ENCODE data around the gene RADX.
A peak's percentile ranks its signal among the peaks of the same experiment; 100 is the strongest.
"Not testable (repeated sequence)": the region's sequence is repeated elsewhere in the genome, so short reads cannot be mapped to it uniquely, and the experiment has no call there.

Gene RADX, protein sequence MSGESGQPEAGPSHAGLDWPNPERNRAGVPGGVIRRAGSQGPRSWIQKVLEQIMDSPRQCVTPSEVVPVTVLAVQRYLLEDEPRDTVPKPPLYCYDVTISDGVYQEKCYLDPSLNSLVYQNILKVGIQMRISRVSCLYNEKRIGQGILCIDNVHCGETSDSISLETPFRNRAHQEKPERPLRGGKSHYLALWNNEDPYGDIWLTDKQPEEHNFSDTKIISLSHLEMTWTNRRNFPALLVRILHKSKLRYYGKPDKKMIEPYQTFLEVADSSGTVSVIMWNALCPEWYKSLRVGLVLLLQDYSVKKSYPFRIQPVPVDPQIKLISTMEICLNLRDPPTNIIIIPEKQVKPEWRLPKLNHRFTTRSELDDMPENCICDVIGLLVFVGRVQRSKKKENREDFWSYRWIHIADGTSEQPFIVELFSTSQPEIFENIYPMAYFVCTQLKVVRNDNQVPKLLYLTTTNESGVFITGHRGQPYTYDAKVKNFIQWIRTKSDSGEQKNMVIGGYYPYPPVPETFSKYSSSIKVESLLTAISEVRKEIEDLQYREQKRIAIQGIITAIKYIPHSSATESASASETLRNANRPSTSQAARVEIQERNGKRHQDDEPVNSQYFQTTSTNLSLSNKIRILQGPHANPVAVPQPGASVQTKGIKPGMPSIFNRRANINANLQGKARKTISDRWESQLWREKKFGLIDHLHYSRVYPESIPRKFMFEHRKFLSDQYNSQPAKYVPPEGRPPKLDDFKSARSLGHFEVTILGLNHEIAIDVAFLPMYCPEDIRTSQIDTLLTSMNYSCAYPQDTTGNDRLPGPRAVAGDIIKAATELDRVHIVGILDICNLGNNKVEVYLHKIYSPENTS

DNA sequence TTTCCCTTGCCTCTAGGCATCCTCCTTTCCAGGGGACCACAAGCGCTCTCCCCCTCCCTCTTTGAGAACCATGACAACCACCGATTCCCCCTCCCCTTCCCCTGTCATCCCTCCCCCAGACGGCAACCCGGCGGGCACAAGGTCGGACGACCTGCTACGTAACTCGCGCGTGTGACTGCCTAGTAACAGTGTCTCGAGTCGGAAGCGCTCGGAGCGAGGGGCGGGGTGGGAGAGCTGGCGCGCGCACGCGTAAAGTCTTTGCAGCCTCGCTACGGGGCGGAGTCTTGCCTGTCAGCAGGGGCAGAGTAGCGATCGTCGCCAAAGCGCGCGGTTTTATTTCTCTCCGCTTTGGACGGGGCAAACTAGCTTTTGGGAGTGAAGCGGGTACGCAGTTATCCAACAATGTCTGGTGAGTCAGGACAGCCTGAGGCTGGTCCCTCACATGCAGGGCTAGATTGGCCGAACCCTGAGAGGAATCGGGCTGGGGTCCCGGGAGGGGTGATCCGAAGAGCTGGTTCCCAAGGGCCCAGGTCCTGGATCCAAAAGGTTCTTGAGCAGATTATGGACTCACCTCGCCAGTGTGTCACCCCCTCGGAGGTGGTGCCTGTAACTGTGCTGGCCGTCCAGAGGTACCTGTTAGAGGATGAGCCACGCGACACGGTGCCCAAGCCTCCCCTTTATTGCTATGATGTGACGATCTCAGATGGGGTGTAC lies at the start of gene RADX:
RADX (plus strand) TSS at position 300 of the 714 bp plus-strand sequence; CDS start at position 403, 103 bp downstream.
- DNase-seq, result no peak

DNA sequence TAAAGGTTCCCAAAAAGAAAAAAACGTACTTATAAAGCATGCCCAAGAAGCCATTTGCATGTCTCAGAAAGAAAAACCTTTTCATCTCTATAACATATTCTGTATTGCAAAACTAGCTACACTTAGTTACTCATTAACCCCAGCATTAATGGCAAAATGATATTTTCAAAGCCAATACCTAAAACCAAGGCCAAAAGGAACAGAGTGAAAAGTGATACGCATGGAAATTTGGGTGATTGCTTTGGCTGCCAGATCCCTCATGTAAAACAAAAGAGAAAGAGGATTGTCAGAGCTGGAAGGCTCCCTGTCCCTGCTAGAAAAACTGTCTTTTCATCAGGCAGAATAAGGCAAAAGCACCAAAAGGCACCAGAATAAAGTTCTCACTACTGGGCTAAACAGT lies 46.8 kb upstream of the RADX start:
- no peak for DNase-seq

DNA sequence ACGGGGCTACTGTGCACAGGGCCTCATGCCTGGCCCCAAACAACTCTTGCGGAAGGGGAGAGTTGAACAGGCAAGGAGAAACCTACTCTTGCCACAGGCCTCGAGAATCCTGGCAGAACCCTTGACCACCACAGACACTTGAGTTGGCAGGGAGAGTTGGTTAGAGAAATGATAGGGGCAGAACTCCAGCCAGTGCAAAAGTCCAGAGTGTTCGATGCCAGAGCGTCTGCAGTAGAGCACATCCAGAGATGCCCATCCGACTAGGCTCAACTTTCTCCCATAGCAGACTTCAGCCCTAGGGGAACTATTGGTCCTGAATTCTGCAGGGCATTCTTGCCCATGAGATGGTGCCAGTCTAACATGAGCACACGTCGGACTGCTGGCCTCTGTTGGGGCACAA lies 45.4 kb upstream of the RADX start:
- DNase-seq, result no peak

DNA sequence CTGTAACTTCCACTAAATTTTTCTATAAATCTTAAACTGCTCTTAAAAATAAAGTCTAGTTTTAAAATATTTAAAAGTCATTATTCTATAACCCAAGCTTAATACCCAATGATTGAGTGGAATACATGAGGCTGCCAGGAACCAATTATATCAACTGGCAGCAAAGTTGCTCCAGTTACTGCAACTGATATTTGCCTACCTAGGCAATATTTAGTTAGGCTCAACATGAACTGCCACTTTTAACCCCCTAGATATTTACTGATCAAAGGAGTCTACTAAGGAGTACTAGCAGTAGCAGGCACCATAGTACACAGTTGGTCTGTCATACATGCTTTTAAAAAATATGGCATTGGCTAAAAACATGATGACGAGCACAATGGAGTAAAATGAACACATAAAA lies 29.9 kb upstream of the RADX start:
- no peak for DNase-seq

DNA sequence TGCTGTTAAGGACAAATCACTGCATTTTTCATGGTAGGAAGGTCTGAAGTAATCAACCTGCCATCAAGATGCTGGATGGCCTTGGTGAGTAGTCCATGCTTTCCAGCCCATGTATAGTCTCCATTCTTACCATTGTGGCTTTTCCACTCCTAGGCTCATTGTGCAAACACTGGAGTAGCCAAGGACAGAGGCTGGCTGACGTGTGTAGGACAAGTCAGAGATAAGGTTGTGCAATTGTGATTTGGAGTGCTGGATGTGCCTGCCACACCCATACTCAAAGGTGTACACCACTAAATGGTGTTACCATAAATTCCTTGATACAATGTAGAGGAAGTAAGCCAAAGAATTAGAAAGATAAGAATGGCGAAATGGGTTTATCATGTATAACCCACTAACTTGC lies 26.3 kb upstream of the RADX start:
- no peak for DNase-seq

DNA sequence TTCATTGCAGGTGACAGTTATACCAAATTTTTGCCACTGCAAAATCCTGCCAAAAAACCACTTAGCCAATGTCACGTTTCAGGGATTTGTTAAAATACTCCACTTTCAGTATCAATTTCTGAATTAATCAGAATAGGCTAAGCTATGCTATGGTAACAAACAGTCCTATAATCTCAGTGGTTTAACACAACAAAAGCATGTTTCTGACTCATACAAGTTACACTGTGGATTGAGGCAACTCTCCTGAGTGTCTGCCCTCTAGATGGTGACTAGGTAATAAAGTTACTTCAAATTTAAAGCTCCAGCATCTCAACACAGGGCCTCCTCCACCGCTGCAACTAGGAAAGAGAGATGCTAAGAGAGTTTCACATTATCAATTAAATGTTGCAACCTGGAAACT lies 23.0 kb upstream of the RADX start:
- DNase-seq, result no peak

DNA sequence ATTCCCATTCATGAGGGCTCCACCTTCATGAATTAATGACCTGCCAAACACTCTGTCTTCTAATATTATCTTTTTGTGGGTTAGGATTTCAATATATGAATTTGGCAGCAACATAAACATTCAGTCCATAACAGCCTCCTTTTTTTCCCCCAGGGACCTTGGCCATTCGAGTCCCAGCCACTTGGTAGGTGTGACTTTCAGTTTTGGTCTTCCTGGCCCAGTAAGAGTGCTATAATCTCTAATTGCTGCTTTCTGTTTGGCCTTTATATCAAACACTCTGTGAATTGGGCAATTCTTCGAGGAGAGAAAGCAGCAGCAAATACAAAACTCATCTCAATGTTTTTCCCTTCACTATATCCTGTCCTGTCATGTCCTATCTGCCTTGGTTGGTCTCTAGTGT lies 12.4 kb upstream of the RADX start:
- DNase-seq, result no peak

DNA sequence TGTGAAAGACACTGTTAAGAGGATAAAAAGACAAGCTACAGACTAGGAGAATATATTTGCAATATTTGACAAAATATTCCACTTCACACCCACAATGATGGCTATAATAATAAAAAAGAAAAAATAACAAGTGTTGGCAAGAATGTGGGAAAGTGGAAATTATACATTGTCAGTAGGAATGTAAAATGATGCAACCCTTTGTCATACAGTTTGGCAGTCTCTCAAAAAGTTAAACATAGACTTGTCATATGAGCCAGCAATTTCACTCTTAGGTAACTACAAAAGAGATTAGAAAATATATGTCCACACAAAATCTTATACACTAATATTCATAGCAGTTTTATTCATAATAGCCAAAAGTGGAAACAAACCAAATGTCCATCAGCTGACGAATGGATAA lies 5.2 kb upstream of the RADX start:
- DNase-seq, result no peak

DNA sequence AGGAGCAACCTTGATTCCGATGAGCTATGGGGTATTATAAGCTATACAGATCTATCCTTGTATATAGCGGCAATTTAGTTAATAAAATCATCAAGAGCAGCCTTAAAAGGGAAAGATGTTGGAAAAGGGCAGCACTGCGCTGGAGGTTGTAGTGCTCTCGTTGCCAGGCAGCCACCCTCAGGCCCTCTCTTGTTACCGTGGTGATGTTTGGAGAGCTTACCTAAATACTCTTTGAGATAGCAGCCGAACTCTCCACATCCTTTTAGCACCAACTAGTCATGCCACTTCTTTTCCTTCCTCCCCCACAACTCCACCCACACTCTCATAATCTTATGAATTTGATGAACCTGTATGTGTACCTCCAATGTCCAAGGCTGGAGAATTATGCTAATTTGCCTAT lies 3.8 kb upstream of the RADX start:
- DNase-seq, result no peak

DNA sequence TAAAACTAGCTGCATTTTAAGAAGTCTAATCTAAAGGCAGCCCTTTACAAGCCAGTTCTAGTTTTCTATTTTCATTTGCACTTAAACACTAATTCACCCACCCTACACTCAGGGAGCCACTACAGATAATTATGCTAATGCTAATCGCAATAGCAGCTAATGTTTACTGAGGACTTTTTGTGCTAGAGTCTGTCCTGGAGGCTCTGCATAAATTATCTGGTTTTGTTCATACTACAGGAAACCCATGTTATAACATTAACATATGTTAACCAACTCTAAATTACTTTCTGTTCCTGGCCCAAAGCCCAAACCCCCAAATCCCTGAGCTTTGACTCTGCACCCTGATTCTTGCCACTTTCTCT lies 480 bp upstream of the RADX start:
- no peak for DNase-seq

DNA sequence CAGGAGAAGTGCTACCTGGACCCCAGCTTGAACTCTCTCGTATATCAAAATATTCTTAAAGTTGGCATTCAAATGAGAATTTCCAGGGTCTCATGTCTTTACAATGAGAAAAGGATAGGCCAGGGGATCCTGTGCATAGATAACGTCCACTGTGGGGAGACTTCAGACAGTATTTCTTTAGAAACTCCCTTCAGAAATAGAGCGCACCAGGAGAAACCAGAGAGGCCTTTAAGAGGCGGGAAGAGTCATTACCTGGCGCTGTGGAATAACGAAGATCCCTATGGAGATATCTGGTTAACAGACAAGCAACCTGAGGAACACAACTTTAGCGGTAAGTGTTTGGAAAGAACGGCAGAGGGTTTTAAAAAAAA lies 600 bp downstream of the RADX start:
- DNase-seq, result no peak

DNA sequence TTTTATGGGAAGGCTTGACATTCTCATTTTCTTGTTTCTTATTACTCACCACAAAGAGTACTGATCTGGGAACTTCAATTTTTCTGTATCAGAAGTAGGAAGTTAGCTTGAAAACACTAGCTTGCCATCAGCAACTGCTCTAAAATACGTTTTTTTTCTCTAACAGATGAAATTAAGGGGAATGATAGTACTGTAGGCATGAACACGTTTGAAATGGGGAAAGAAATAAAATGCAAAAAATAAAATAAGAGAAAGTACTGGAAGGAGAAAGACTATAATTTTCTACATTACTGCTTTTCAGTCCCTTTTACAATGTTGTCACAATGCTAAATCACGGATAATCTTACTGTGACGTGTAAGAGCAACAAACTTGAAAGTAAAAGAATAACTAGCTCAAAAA lies 1.5 kb downstream of the RADX start:
- no peak for DNase-seq

DNA sequence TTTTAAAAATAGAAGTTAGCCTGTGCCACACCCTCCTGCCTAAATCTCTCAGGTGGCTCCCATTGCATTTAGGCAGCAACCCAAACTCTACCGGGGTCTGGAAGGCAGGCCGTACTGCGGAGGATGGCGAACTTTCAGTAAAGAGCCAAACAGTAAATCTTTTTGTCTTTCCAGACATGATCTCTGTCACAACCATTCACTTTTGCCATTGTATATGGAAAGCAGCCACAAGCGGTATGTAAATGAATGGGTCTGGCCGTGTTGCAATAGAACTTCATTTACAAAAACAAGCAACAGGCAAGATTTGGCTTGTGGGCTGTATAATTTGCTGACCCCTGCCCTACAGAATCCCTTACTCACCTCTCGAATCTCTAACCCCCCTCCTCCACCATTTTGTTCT lies 3.3 kb downstream of the RADX start:
- DNase-seq, result no peak

DNA sequence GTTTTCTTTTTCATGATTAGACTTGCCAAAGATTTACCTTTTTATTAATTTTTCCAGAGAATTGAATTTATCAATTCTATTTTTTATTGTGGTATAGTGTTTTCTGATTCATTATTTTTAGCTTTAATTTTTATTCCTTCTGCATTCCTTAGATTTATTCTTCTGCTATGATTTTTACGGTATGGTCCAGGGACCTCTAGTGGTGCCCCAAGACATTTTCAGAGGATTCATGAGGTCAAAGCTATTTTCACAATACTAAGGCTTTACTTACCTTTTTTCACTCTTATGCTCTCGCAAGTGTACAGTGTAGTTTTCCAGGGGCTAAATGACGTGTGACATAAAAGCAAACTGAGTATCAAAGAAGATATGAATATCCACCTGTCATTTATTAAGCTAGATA lies 8.0 kb downstream of the RADX start:
- DNase-seq, result peak; percentile 2 to 7

DNA sequence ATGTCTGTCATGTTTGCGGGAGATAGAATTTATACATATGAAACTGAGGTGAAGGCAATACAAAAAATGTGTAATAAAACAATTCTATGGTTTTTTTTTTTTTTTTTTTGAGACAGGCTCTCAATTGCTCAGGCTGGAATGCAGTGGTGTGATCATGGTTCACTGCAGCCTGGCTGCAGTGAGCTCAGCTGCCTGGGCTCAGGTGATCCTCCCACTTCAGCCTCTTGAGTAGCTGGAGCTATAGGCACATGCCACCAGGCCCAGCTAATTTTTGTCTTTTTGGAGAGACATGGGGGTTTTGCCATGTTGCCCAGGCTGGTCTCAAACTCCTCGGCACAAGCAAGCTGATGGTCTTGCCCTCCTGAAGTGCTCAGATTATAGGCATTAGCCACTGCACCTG lies 10.1 kb downstream of the RADX start:
- DNase-seq, result no peak

DNA sequence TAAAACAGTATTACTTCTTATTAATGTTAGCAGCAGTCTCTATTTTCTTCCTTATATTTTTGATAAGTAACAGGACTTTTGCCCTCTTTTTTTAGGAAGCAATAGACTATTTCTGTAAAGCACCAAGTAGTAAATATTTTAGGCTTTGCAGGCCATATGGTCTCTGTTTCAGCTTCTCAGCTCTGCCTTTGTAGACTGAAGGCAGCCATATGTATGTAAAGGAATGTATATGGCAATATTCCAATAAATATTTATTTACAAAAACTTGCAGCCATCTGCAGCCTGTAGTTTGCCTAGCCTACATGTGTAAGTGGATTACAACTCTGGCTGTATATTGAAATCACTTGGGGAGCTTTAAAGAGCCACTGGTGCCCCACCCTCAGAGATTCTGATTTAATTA lies 15.0 kb downstream of the RADX start:
- no peak for DNase-seq

DNA sequence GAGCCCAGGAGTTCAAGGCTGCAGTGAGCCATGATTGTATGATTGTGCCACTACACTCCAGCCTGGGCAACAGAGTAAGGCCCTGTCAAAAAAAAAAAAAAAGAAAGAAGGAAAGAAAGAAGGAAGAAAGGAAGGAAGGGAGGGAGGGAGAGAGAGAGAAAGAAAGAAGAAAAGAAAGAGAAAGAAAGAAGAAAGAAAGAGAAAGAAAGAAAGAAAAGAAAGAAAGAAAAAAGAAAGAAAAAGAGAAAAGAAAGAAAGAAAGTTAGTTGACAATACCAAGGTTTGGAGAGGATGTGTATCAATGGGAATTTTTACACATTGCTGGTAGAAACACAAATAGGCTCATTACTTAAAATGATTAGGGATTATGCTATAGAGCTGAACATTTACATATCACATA lies 19.8 kb downstream of the RADX start:
- no peak for DNase-seq

DNA sequence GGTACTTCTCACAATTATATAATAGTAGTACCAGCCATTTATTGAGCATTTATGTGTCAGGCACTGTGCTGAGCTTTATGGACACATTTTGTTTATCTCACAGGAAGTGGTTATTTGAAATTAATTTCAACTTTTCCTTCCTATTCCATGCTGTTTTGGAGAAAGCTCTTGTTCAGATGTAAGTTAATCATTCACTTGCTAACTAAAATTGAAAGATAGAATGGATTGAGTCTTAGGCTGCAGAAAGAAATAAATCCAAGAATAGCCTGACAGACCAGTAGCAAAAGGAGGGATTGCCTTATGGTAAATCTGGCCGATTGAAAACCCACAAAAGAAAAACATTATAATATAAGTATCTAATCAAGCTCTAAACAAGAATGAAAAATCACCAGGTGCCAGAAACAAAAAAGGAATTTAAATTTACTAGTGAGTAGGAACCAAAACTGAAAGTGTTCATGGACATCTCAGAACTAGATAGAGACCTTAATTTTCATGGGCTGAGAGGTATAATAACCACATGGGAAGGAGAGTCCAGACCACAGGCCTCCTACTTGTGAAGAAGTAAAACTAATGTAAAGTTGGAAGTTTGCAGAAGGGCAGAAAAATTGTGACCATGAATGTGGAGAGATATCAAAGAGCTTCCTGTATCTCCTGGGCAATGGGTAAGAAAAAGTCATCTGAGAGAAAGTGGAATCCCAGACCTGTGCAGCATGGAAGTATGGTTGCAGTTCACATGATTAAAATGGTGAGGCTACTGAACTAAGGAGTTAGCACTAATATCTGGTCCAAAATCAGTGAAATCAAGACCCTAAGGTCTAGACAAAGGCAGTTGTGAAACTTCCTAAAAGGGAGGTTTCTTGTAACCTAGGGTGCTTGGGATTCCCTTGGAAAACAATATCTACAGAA lies 38.0 kb downstream of the RADX start:
- DNase-seq, result no peak

DNA sequence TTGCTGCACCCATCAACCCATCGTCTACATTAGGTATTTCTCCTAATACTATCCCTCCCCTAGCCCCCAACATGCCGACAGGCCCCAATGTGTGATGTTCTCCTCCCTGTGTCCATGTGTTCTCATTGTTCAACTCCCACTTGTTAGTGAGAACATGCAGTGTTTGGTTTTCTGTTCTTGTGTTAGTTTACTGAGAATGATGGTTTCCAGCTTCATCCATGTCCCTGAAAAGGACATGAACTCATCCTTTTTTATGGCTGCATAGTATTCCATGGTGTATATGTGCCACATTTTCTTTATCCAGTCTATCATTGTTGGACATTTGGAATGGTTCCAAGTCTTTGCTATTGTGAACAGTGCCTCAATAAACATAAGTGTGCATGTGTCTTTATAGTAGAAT lies 41.8 kb downstream of the RADX start:
- not testable (repeated sequence) for DNase-seq

DNA sequence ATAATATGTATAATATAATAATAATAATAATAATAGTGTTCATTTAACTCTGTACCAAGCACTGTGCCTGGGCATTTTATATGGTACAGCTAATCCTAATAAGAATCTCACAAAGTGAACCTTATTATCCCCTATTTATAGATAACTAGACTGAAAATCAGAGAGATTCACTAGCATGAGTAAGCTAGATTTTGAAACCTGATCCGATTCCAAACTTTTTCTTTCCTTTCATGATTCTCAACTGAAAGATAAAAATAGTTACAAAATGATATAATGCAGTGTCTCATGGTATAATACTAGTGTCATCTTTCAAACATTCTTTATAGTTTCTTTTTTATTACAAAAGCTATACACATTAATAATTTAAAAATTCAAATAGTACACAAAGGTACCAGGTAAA lies 58.9 kb downstream of the RADX start:
- no peak for DNase-seq

DNA sequence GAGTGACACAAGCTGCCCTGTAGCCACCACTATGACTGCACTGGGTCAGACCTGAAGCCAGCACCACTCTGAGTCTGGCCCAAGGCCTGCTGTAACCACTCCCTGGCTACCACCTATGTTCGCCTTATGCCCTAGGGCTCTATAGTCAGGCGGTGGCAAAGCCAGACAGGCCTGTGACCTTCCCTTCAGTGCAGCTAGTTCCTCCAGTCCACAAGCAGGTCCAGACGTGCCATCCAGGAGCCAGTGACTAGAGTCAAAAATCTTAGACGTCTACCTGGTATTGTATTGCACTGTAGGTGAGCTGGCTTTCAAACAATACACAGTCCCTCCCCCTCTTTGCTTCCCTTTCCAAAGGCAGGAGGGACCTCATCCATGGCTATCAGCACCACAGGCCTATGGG lies 60.7 kb downstream of the RADX start:
- DNase-seq, result no peak

DNA sequence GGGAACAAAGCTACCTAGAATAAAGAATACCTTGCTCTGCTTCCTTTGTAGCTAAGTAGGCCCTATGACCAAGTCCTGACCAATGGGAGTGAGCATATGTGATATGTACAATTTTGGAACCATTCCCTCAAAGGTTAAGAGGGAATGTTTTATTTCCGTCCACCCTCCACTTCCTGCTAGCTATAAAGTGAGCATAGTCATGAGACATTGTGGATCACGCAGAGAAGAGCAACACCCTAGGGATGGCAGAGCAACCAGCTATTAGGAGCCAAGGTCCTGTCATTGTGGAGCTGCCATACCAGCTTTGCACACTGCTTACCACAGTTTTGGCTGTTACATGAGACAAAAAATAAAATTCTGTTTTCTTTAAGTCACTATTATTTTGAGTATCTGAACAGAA lies 68.9 kb downstream of the RADX start:
- DNase-seq, result no peak

DNA sequence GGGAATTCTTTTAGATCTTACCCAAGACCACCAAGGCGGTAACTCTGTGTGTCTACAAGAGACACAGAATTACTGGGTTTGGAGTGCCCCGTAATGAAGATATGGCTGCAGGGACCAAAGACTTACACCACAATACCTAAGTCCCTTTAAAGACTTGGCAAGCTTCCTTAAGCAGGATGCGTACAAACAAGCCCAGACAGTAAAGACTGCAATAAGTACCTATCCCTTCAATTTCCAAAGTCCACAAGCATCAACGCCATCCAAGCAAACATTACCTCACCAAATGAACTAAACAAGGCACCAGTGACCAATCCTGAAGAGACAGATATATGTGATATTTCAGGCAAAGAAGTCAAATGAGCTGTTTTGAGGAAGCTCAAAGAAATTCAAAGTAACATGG lies 72.4 kb downstream of the RADX start:
- DNase-seq, result no peak
